HepG2 (cell line): ENCODE data around the gene CRB1. TPM values are rescaled to one million over a fixed set of nuclear protein-coding genes. Genes with fewer than 3 reads are reported as not detected.

Experiments used
- ATAC-seq: fragments of 200-7000 bp; cut with Tn5 transposase; 3 replicates; pipeline ENCODE4 v1.9.1; 2020; ENCODE audit warnings: mild to moderate bottlenecking, moderate library complexity
- BruUV-seq: library from RNA; stranded (reverse); fragments of 400-500 nt; replicated peaks from 2 replicates; lab custom pipeline; 2021; lab: Mats Ljungman, UMichigan
- CTCF ChIA-PET: fragments of 300-600 bp; formaldehyde crosslinking; extraction: SDS; loops from one replicate; lab custom pipeline; 2021; ENCODE audit warnings: low total read pairs, inconsistent platforms, low intra/inter-chr PET ratio; lab: Yijun Ruan, JAX
- POLR2A ChIA-PET: fragments of 350-600 bp; sonication (Branson Sonifier 250); formaldehyde crosslinking; loops from one replicate; lab custom pipeline; 2020; ENCODE audit warnings: antibody characterized with exemption, inconsistent platforms; lab: Yijun Ruan, JAX
- DNase-seq: peaks from one replicate; pipeline ENCODE4 v3.0.0-alpha.2; 2015; ENCODE audit warnings: low spot score
- FAIRE-seq: peaks from 3 replicates; lab custom pipeline; 2011; peaks lifted over from hg19 to GRCh38; lab: Jason Lieb, UNC
- H2AFZ ChIP-seq: one replicate; pipeline ENCODE4 v1.6.1; 2011; ENCODE audit warnings: low read length, inconsistent platforms
- H3K27ac ChIP-seq: fragments of 300-600 bp; 3 replicates; pipeline ENCODE4 v1.8.0; 2011; ENCODE audit warnings: mixed run types, mild to moderate bottlenecking, mixed read lengths, low read length, inconsistent platforms; ENCODE audit not compliant: insufficient read depth; ENCODE audit errors: extremely low read length
- H3K27me3 ChIP-seq, 2 experiments: fragments of 200-600 bp in 1 of 2; 2 replicates in 1 of 2; 3 replicates in 1 of 2; pipeline versions ENCODE4 v1.6.0 to v1.8.0; 2011; ENCODE audit warnings: low read length in 2 of 2, mild to moderate bottlenecking in 2 of 2, moderate library complexity in 2 of 2, inconsistent platforms in 1 of 2; ENCODE audit not compliant: insufficient read depth in 2 of 2, control insufficient read depth in 1 of 2
- H3K36me3 ChIP-seq, 2 experiments: fragments of 200-600 bp in 1 of 2; replicated peaks in 1 of 2; 2 replicates in 1 of 2; 3 replicates in 1 of 2; pipeline versions ENCODE4 v1.5.1 to v1.8.0; 2011; ENCODE audit warnings: low read length in 2 of 2, inconsistent platforms in 1 of 2; ENCODE audit not compliant: insufficient read depth in 2 of 2, control insufficient read depth in 1 of 2
- H3K4me1 ChIP-seq: 2 replicates; pipeline ENCODE4 v1.5.1; 2012; ENCODE audit warnings: low read length, inconsistent platforms; ENCODE audit not compliant: insufficient read depth
- H3K4me2 ChIP-seq: 2 replicates; pipeline ENCODE4 v1.6.0; 2011; ENCODE audit warnings: low read depth, low read length, inconsistent platforms
- H3K4me3 ChIP-seq, 3 experiments: fragments of 200-600 bp in 1 of 3; sonication (generic), shearing (Covaris generic) in 1 of 3; replicated peaks in 1 of 3; 2 replicates each; pipeline ENCODE4 v1.5.1; 2011 to 2016; ENCODE audit warnings: low read length in 3 of 3, inconsistent platforms in 2 of 3, low read depth in 2 of 3, mild to moderate bottlenecking in 2 of 3, control low read depth in 1 of 3, mixed read lengths in 1 of 3; ENCODE audit not compliant: insufficient read depth in 1 of 3
- H3K79me2 ChIP-seq: one replicate; pipeline ENCODE4 v1.6.1; 2011; ENCODE audit warnings: low read length, inconsistent platforms; ENCODE audit not compliant: insufficient read depth
- H3K9ac ChIP-seq: 2 replicates; pipeline ENCODE4 v1.6.0; 2011; ENCODE audit warnings: mild to moderate bottlenecking, low read depth, low read length, inconsistent platforms; ENCODE audit not compliant: insufficient read depth
- H3K9me3 ChIP-seq: 2 replicates; pipeline ENCODE4 v1.5.1; 2012; ENCODE audit warnings: mild to moderate bottlenecking, low read length
- H4K20me1 ChIP-seq: 2 replicates; pipeline ENCODE4 v1.6.0; 2011; ENCODE audit warnings: inconsistent platforms, mild to moderate bottlenecking, low read length, moderate library complexity; ENCODE audit not compliant: insufficient read depth
- HMG20A ChIP-seq: IDR thresholded peaks from 2 replicates; pipeline ENCODE4 v1.6.1; 2016; ENCODE audit warnings: borderline replicate concordance
- KAT7 ChIP-seq: IDR thresholded peaks from 2 replicates; pipeline ENCODE4 v1.6.1; 2018; ENCODE audit warnings: borderline replicate concordance, missing compliant biosample characterization
- RFX3 ChIP-seq: IDR thresholded peaks from 2 replicates; pipeline ENCODE4 v1.6.1; 2016; ENCODE audit warnings: missing biosample characterization, missing genetic modification reagents
- SNAPC2 ChIP-seq: sonication (generic); formaldehyde crosslinking; IDR thresholded peaks from 2 replicates; pipeline ENCODE4 v1.8.1; 2022; ENCODE audit warnings: mild to moderate bottlenecking, missing genetic modification reagents
- ZNF24 ChIP-seq: fragments of 450-650 bp; IDR thresholded peaks from 2 replicates; pipeline ENCODE4 v1.6.1; 2017; ENCODE audit warnings: antibody characterized with exemption, mild to moderate bottlenecking
- ZNF331 ChIP-seq: sonication (generic); formaldehyde crosslinking; IDR thresholded peaks from 2 replicates; pipeline ENCODE4 v1.4.0; 2020; ENCODE audit warnings: missing genetic modification reagents
- ZNF468 ChIP-seq: sonication (generic); formaldehyde crosslinking; IDR thresholded peaks from 2 replicates; pipeline ENCODE4 v1.8.0; 2022; ENCODE audit warnings: mild to moderate bottlenecking, moderate library complexity, missing genetic modification reagents
- ZNF484 ChIP-seq: sonication (generic); formaldehyde crosslinking; IDR thresholded peaks from 2 replicates; pipeline ENCODE4 v1.5.1; 2020; ENCODE audit warnings: mild to moderate bottlenecking, low read depth, missing genetic modification reagents, borderline replicate concordance
- WGBS: methylation state at CpG from one replicate; pipeline ENCODE4 v1.1.6; 2017; ENCODE audit warnings: low lambda C conversion rate; 5-methylcytosine and 5-hydroxymethylcytosine counted together
- in situ Hi-C: cut with HindIII; loops from 2 replicates; pipeline ENCODE4 v1.10.0; 2017; ENCODE audit warnings: low pct_unique_long_range_greater_than_20kb; ENCODE audit not compliant: extremely low pct_ligation_motif_present
- intact Hi-C: fragments of 100-400 bp; cut with micrococcal nuclease; formaldehyde crosslinking; loops from one replicate; pipeline ENCODE4 v1.10.0; 2022; ENCODE audit not compliant: unreplicated experiment
- polyA plus RNA-seq, 8 experiments: library from polyadenylated mRNA; depleted of rRNA in 3 of 8; stranded (reverse) in 7 of 8; unstranded in 1 of 8; fragments of >200 nt; fragmentation: Illumina TruSeq in 4 of 8; extraction: Trizol in 4 of 8; gene quantifications; 2 replicates each; pipeline versions ENCODE4 v1.2.1 to v1.2.3, GENCODE V29; 2011 to 2016; ENCODE audit warnings: low read depth in 4 of 8, missing spikeins in 1 of 8, mixed read lengths in 1 of 8; ENCODE audit not compliant: insufficient read depth in 1 of 8
- total RNA-seq, 5 experiments: library from RNA; depleted of rRNA; stranded (reverse); fragments of >200 nt; fragmentation: Illumina TruSeq; extraction: Trizol; gene quantifications; 2 replicates each; pipeline ENCODE4 v1.2.3, GENCODE V29; 2016; ENCODE audit warnings: low read depth in 1 of 5
- TF ChIP-seq, protein P1 (sequence below): sonication (generic); formaldehyde crosslinking; IDR thresholded peaks from 2 replicates; pipeline ENCODE4 v1.5.1; 2020; ENCODE audit warnings: mild to moderate bottlenecking, missing genetic modification reagents, moderate library complexity

Gene CRB1
- total and polyA plus RNA-seq, 2 of the 13 experiments (the other 11 are each of a cell fraction or from before 2014, with no cell fraction given), result 0.01 TPM; not detected in 1

DNA sequence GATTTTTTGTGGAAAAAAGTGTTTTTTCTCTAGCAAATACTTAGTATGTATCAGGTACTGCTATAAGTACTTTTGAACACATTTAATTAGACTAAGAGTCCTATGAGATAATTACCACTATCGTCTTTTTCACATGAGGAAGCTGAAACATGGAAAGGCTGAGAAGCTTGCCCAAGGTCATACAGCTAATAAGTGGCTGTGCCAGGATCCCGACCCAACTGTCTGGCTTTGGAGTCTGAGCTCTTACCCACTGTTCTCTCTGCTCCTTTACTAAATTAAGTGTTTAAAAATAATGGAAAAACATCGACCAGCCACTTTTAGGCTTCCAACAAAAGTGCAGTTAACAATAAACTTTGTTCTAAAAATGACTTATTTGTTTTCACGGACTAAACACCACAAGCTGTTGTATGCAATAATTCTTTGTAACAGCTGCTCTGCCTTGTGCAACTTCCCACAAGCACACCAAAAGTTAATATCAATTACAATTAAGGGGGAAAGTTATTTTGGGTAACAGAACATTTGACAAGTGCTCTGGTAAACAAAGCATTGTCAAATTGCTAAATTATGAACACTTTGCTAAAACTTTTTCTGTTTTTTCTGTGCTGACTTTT is 75.7 kb downstream of the CRB1 start:
- POLR2A ChIA-PET, result no interaction called here
- no peak overlapping the region for H3K27ac ChIP-seq
- ATAC-seq, result no peak
- H3K9me3 ChIP-seq, result no peaks in the 10 kb centered on the region
- no peaks in the 10 kb centered on the region for H3K4me1 ChIP-seq
- no peak overlapping the region for H2AFZ ChIP-seq
- H3K9ac ChIP-seq, result no peak overlapping the region
- FAIRE-seq, result no peak
- no TSS peak for BruUV-seq
- no peaks in the 10 kb centered on the region for H3K79me2 ChIP-seq
- no peaks in the 10 kb centered on the region; a peak in 1 of 5 replicates for H3K27me3 ChIP-seq
- in situ Hi-C loops (no loop called here), intact Hi-C loops (no loop called here)
- 0% methylated on average over 4 of the region's 4 CpGs for WGBS
- no peaks in the 10 kb centered on the region for H3K36me3 ChIP-seq
- no peak overlapping the region for H3K4me3 ChIP-seq
- CTCF ChIA-PET, result no interaction called here
- no peak overlapping the region for H3K4me2 ChIP-seq
- DNase-seq, result no peak
- TF ChIP-seq RFX3 (CRISPR knock-in tag), result no peak
- H4K20me1 ChIP-seq, result no peaks in the 10 kb centered on the region

DNA sequence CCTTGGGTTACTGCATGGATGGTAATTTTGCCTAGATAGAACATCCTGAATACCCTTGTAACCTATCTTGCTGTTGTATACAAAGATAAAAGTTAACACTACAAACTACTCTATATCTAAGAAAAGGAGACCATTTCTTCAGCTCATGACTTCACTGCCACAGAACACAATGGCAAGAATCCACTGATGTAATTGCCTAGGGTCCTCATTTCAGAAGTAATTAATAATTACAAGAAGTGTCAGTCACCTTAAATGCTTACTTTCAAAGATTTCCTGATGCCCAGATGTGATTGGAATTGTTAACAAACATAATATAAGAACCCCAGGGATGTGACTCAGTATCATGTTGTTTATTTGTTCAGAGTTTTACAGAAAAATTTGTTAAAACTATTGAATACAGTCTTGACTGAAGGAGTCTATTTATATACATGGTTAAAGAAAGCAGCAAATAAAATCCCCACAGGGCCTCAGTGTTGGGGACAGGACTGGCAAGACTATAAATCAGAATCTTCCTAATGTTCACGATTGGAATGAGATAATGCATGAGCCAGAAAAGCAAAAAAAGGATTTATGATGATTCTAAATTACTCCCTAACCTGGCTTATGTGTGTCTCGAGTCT is 83.9 kb downstream of the CRB1 start:
- Histone ChIP-seq H3K79me2 (no peaks in the 10 kb centered on the region), H2AFZ (no peak overlapping the region), H3K9me3 (no peaks in the 10 kb centered on the region), H3K4me2 (no peak overlapping the region), H3K4me1 (no peaks in the 10 kb centered on the region), H3K36me3 (no peaks in the 10 kb centered on the region), H3K4me3 (no peak overlapping the region), H3K9ac (no peak overlapping the region), H3K27me3 (no peaks in the 10 kb centered on the region), H4K20me1 (no peaks in the 10 kb centered on the region), H3K27ac (no peak overlapping the region)
- BruUV-seq, result no TSS peak
- CTCF ChIA-PET, result no interaction called here
- ATAC-seq, result no peak
- intact Hi-C loops (loop anchor here (10.0 kb wide), 1 partner anchor 527 kb away; no protein-coding TSS in a partner anchor), in situ Hi-C loops (loop anchor here (25.0 kb wide), 1 partner anchor 615 kb away; no protein-coding TSS in a partner anchor)
- DNase-seq, result no peak
- WGBS, result 0% methylated on average over 2 of the region's 2 CpGs
- POLR2A ChIA-PET, result no interaction called here
- TF ChIP-seq HMG20A, result no peak
- no peak for TF ChIP-seq ZNF468
- no peak for TF ChIP-seq ZNF24
- TF ChIP-seq, protein P1, sequence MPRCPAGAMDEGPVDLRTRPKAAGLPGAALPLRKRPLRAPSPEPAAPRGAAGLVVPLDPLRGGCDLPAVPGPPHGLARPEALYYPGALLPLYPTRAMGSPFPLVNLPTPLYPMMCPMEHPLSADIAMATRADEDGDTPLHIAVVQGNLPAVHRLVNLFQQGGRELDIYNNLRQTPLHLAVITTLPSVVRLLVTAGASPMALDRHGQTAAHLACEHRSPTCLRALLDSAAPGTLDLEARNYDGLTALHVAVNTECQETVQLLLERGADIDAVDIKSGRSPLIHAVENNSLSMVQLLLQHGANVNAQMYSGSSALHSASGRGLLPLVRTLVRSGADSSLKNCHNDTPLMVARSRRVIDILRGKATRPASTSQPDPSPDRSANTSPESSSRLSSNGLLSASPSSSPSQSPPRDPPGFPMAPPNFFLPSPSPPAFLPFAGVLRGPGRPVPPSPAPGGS (CRISPR knock-in tag), result no peak
- TF ChIP-seq KAT7, result no peak
- no peak for TF ChIP-seq SNAPC2
- TF ChIP-seq ZNF484 (CRISPR knock-in tag), result no peak
- TF ChIP-seq ZNF331 (CRISPR knock-in tag), result no peak
- TF ChIP-seq, all 625 proteins: peak for 0
- FAIRE-seq, result no peak
